Neural cell (in vitro differentiated cells): ENCODE results near the gene GPR85. TPM values are rescaled to one million over a fixed set of nuclear protein-coding genes. Genes with fewer than 3 reads are reported as not detected.

Experiments
- H2AFZ ChIP-seq: fragments of 200-600, 300-800 bp; sonication (generic), shearing (Covaris generic); 2 replicates; pipeline ENCODE4 v1.6.0; 2014; ENCODE audit warnings: low read depth, mild to moderate bottlenecking, antibody characterized with exemption, low read length, moderate library complexity
- H3F3A ChIP-seq: fragments of 200-600 bp; shearing (Covaris generic); 2 replicates; pipeline ENCODE4 v1.6.1; 2016; ENCODE audit warnings: mild to moderate bottlenecking, moderate library complexity, mixed read lengths, antibody characterized with exemption, low read length; ENCODE audit not compliant: insufficient read depth, poor library complexity, severe bottlenecking
- H3K27ac ChIP-seq: fragments of 200-600, 300-800 bp; sonication (generic), shearing (Covaris generic); 2 replicates; pipeline ENCODE4 v1.5.1; 2014; ENCODE audit warnings: mild to moderate bottlenecking, low read length, moderate library complexity
- H3K27me3 ChIP-seq: fragments of 300-800, 200-600 bp; sonication (generic), shearing (Covaris generic); 2 replicates; pipeline ENCODE4 v1.6.0; 2014; ENCODE audit warnings: mild to moderate bottlenecking, low read depth, low read length, moderate library complexity; ENCODE audit not compliant: insufficient read depth
- H3K36me3 ChIP-seq: fragments of 300-800, 200-600 bp; sonication (generic), shearing (Covaris generic); 2 replicates; pipeline ENCODE4 v1.5.1; 2014; ENCODE audit warnings: mild to moderate bottlenecking, antibody characterized with exemption, low read length, moderate library complexity; ENCODE audit not compliant: insufficient read depth
- H3K4me2 ChIP-seq: fragments of 300-800, 200-600 bp; sonication (generic), shearing (Covaris generic); 2 replicates; pipeline ENCODE4 v1.6.0; 2014; ENCODE audit warnings: mild to moderate bottlenecking, low read length
- H3K4me3 ChIP-seq: fragments of 300-800, 200-600 bp; sonication (generic), shearing (Covaris generic); 2 replicates; pipeline ENCODE4 v1.5.1; 2014; ENCODE audit warnings: mild to moderate bottlenecking, low read length, moderate library complexity
- H3K79me2 ChIP-seq: fragments of 200-600 bp; shearing (Covaris generic); replicated peaks from 2 replicates; pipeline ENCODE4 v1.6.0; 2014; ENCODE audit warnings: mild to moderate bottlenecking, low read length, moderate library complexity; ENCODE audit not compliant: insufficient read depth
- H3K9ac ChIP-seq: fragments of 300-800, 200-600 bp; sonication (generic), shearing (Covaris generic); 2 replicates; pipeline ENCODE4 v1.6.1; 2016; ENCODE audit warnings: mild to moderate bottlenecking, low read length, mixed read lengths
- H3K9me2 ChIP-seq: fragments of 200-600 bp; shearing (Covaris generic); 2 replicates; pipeline ENCODE4 v1.6.1; 2016; ENCODE audit warnings: mild to moderate bottlenecking, low read length, mixed read lengths; ENCODE audit not compliant: insufficient read depth
- H3K9me3 ChIP-seq: fragments of 200-600, 300-800 bp; sonication (generic), shearing (Covaris generic); 2 replicates; pipeline ENCODE4 v1.6.1; 2016; ENCODE audit warnings: mild to moderate bottlenecking, mixed run types, low read length, moderate library complexity, mixed read lengths
- H4K20me1 ChIP-seq: fragments of 200-600 bp; shearing (Covaris generic); 2 replicates; pipeline ENCODE4 v1.6.1; 2016; ENCODE audit warnings: mild to moderate bottlenecking, mixed run types; ENCODE audit not compliant: insufficient read depth
- CTCF ChIP-seq: fragments of 450-650 bp; IDR thresholded peaks from 2 replicates; pipeline ENCODE4 v1.5.1; 2014; ENCODE audit warnings: antibody characterized with exemption, mild to moderate bottlenecking, moderate library complexity; ENCODE audit not compliant: poor library complexity, severe bottlenecking
- EP300 ChIP-seq: fragments of 450-650 bp; conservative IDR thresholded peaks from 2 replicates; pipeline ENCODE4 v1.6.1; 2014; ENCODE audit warnings: antibody characterized with exemption, mild to moderate bottlenecking, moderate library complexity; ENCODE audit not compliant: poor library complexity, severe bottlenecking
- EZH2 ChIP-seq: fragments of 200-600, 300-800 bp; shearing (Covaris generic), sonication (generic); IDR thresholded peaks from 2 replicates; pipeline ENCODE4 v1.6.1; 2014; ENCODE audit warnings: antibody characterized with exemption, low read length, borderline replicate concordance, mild to moderate bottlenecking; ENCODE audit not compliant: insufficient read depth, poor library complexity, severe bottlenecking
- MXI1 ChIP-seq: fragments of 450-650 bp; conservative IDR thresholded peaks from 2 replicates; pipeline ENCODE4 v1.6.1; 2014; ENCODE audit warnings: antibody characterized with exemption, mild to moderate bottlenecking; ENCODE audit not compliant: poor library complexity, severe bottlenecking
- POLR2AphosphoS5 ChIP-seq: IDR thresholded peaks from 2 replicates; pipeline ENCODE4 v1.6.1; 2012
- RAD21 ChIP-seq: fragments of 450-650 bp; conservative IDR thresholded peaks from 2 replicates; pipeline ENCODE4 v1.6.1; 2014; ENCODE audit warnings: antibody characterized with exemption, mild to moderate bottlenecking, moderate library complexity
- REST ChIP-seq: IDR thresholded peaks from 2 replicates; pipeline ENCODE4 v1.6.1; 2012; ENCODE audit warnings: borderline replicate concordance
- SMC3 ChIP-seq: fragments of 450-650 bp; conservative IDR thresholded peaks from 2 replicates; pipeline ENCODE4 v1.6.1; 2014; ENCODE audit warnings: antibody characterized with exemption, mild to moderate bottlenecking, moderate library complexity; ENCODE audit not compliant: poor library complexity
- TAF1 ChIP-seq: IDR thresholded peaks from 2 replicates; pipeline ENCODE4 v1.6.1; 2012; ENCODE audit warnings: low read depth
- polyA minus RNA-seq: library from RNA; depleted of rRNA, polyadenylated mRNA; stranded (reverse); fragments of >200 nt; gene quantifications from 2 replicates; pipeline ENCODE4 v1.2.3, GENCODE V29; 2014
- polyA plus RNA-seq: library from polyadenylated mRNA; depleted of rRNA; stranded (reverse); fragments of >200 nt; gene quantifications from 2 replicates; pipeline ENCODE4 v1.2.3, GENCODE V29; 2014

Gene GPR85
- polyA plus RNA-seq (85.5 and 89.4 TPM in 2 replicates), polyA minus RNA-seq (137 and 176 TPM in 2 replicates)

- Histone ChIP-seq H2AFZ (peak within 1 kb of the TSS; percentile 43), H3K9me2 (no peaks in the 10 kb centered on the region), H3K9ac (peak within 1 kb of the TSS; percentile 94), H4K20me1 (no peaks in the 10 kb centered on the region), H3F3A (peaks cover 20% of the 10 kb centered on the region), H3K27me3 (no peaks in the 10 kb centered on the region), H3K36me3 (no peaks in the 10 kb centered on the region), H3K4me3 (peak within 1 kb of the TSS; percentile 70), H3K79me2 (peaks cover 40% of the 10 kb centered on the region), H3K4me2 (peak within 1 kb of the TSS; percentile 96), H3K27ac (peak within 1 kb of the TSS; percentile 95), H3K9me3 (no peaks in the 10 kb centered on the region)
- TF ChIP-seq SMC3 = peak; percentile 18
- peak; percentile 25 for TF ChIP-seq TAF1
- TF ChIP-seq RAD21 = no peak
- TF ChIP-seq REST = peak; percentile 10
- peak; percentile 12 for TF ChIP-seq MXI1
- TF ChIP-seq POLR2AphosphoS5 = peak; percentile 83
These were observed at the start of gene GPR85 for GRCh38 chr7:113086431-113086888. Gene GPR85 (minus strand): TSS chr7:113086827. CDS start chr7:113084721, 2,106 bp downstream.

GRCh38 chr7:113134025-113134424 is 47.4 kb upstream of the GPR85 start:
- H2AFZ ChIP-seq = no peak overlapping the region
- H3K36me3 ChIP-seq = no peaks in the 10 kb centered on the region
- no peaks in the 10 kb centered on the region for H4K20me1 ChIP-seq
- no peaks in the 10 kb centered on the region for H3K79me2 ChIP-seq
- no peak overlapping the region for H3K4me3 ChIP-seq
- no peaks in the 10 kb centered on the region for H3K27me3 ChIP-seq
- no peak overlapping the region for H3K27ac ChIP-seq
- TF ChIP-seq TAF1 (no peak), EZH2 (no peak), MXI1 (no peak), RAD21 (no peak), REST (no peak), POLR2AphosphoS5 (no peak), SMC3 (no peak), EP300 (no peak), CTCF (no peak)
- no peak overlapping the region for H3K9ac ChIP-seq
- no peaks in the 10 kb centered on the region for H3K9me3 ChIP-seq
- no peak overlapping the region for H3K4me2 ChIP-seq
- H3K9me2 ChIP-seq = no peaks in the 10 kb centered on the region
- no peaks in the 10 kb centered on the region for H3F3A ChIP-seq
